HFFc6 (cell line): ENCODE data around the gene FGF12. TPM values are rescaled to one million over a fixed set of nuclear protein-coding genes. Genes with fewer than 3 reads are reported as not detected.

Experiments
- DNase-seq: peaks from one replicate; pipeline ENCODE4 v3.0.0-alpha.2; 2018
- H3K27ac Mint-ChIP-seq: 2 replicates; pipeline ENCODE4 v1.8.0; 2020; ENCODE audit warnings: mild to moderate bottlenecking, mixed read lengths
- H3K27me3 Mint-ChIP-seq: 2 replicates; pipeline ENCODE4 v1.8.0; 2021; ENCODE audit warnings: mild to moderate bottlenecking, moderate library complexity, mixed read lengths; ENCODE audit not compliant: insufficient read depth
- H3K36me3 Mint-ChIP-seq: 2 replicates; pipeline ENCODE4 v1.8.0; 2021; ENCODE audit warnings: low read depth, mixed read lengths
- H3K4me1 Mint-ChIP-seq: 2 replicates; pipeline ENCODE4 v1.8.0; 2020; ENCODE audit warnings: low read depth, mixed read lengths
- H3K4me3 Mint-ChIP-seq: 2 replicates; pipeline ENCODE4 v1.8.0; 2020; ENCODE audit warnings: mild to moderate bottlenecking, moderate library complexity, mixed read lengths
- H3K9me3 Mint-ChIP-seq: 2 replicates; pipeline ENCODE4 v1.8.0; 2020; ENCODE audit warnings: mild to moderate bottlenecking, mixed read lengths
- total RNA-seq, 6 experiments: library from RNA; stranded (reverse); fragmentation: NEBNext Ultra II Directional; extraction: Animal tissue kit (Norgen Biotek cat#: 25700); gene quantifications; 2 replicates in 1 of 6; 3 replicates in 5 of 6; pipeline ENCODE4 v1.2.3, GENCODE V29; 2021
- TF ChIP-seq, protein P1 (sequence below): fragments of 200-600 bp; sonication (generic); IDR thresholded peaks from 2 replicates; pipeline ENCODE4 v1.5.0; 2021; ENCODE audit warnings: antibody characterized with exemption, mild to moderate bottlenecking

Gene FGF12
- total RNA-seq, 6 experiments from 2014 or later, result not detected

- H3K27me3 Mint-ChIP-seq, result no peaks in the 10 kb centered on the region
- no peaks in the 10 kb centered on the region for H3K36me3 Mint-ChIP-seq
- DNase-seq, result no peak
- no peak overlapping the region for H3K4me3 Mint-ChIP-seq
- peaks cover 39% of the 10 kb centered on the region for H3K9me3 Mint-ChIP-seq
- TF ChIP-seq, protein P1, sequence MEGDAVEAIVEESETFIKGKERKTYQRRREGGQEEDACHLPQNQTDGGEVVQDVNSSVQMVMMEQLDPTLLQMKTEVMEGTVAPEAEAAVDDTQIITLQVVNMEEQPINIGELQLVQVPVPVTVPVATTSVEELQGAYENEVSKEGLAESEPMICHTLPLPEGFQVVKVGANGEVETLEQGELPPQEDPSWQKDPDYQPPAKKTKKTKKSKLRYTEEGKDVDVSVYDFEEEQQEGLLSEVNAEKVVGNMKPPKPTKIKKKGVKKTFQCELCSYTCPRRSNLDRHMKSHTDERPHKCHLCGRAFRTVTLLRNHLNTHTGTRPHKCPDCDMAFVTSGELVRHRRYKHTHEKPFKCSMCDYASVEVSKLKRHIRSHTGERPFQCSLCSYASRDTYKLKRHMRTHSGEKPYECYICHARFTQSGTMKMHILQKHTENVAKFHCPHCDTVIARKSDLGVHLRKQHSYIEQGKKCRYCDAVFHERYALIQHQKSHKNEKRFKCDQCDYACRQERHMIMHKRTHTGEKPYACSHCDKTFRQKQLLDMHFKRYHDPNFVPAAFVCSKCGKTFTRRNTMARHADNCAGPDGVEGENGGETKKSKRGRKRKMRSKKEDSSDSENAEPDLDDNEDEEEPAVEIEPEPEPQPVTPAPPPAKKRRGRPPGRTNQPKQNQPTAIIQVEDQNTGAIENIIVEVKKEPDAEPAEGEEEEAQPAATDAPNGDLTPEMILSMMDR, result no peak
- no peak overlapping the region for H3K27ac Mint-ChIP-seq
- no peaks in the 10 kb centered on the region for H3K4me1 Mint-ChIP-seq
Observed at GRCh38 chr3:192639987-192640386, 87.4 kb downstream of the FGF12 start.

- Mint-ChIP-seq H3K4me3 (no peak overlapping the region), H3K9me3 (peaks cover 38% of the 10 kb centered on the region), H3K27ac (no peak overlapping the region), H3K36me3 (no peaks in the 10 kb centered on the region), H3K4me1 (no peaks in the 10 kb centered on the region), H3K27me3 (no peaks in the 10 kb centered on the region; the same call in 1 of the 2 replicates)
- DNase-seq, result no peak
- TF ChIP-seq, protein P1, result no peak
Observed at GRCh38 chr3:192637803-192638202, 89.5 kb downstream of the FGF12 start.

GRCh38 chr3:192636517-192637444 is 90.6 kb downstream of the FGF12 start:
- peaks cover 36% of the 10 kb centered on the region for H3K9me3 Mint-ChIP-seq
- no peak overlapping the region for H3K4me3 Mint-ChIP-seq
- H3K27me3 Mint-ChIP-seq, result no peaks in the 10 kb centered on the region; the same call in 1 of the 2 replicates
- no peak overlapping the region for H3K27ac Mint-ChIP-seq
- no peaks in the 10 kb centered on the region for H3K36me3 Mint-ChIP-seq
- no peaks in the 10 kb centered on the region for H3K4me1 Mint-ChIP-seq
- DNase-seq, result no peak
- TF ChIP-seq, protein P1, result no peak

GRCh38 chr3:192629429-192629828 is 97.9 kb downstream of the FGF12 start:
- H3K27ac Mint-ChIP-seq, result no peak overlapping the region
- no peak for DNase-seq
- peaks cover 4% of the 10 kb centered on the region; the same call in 1 of the 2 replicates for H3K36me3 Mint-ChIP-seq
- no peaks in the 10 kb centered on the region for H3K4me1 Mint-ChIP-seq
- no peak overlapping the region for H3K4me3 Mint-ChIP-seq
- TF ChIP-seq, protein P1, result no peak
- peaks cover 42% of the 10 kb centered on the region for H3K9me3 Mint-ChIP-seq
- H3K27me3 Mint-ChIP-seq, result no peaks in the 10 kb centered on the region; the same call in 1 of the 2 replicates

- Mint-ChIP-seq H3K27me3 (no peaks in the 10 kb centered on the region), H3K36me3 (no peaks in the 10 kb centered on the region), H3K4me1 (no peaks in the 10 kb centered on the region), H3K9me3 (peaks cover 56% of the 10 kb centered on the region), H3K4me3 (no peak overlapping the region), H3K27ac (no peak overlapping the region)
- TF ChIP-seq, protein P1, result no peak
- DNase-seq, result no peak
Observed at GRCh38 chr3:192621909-192622308, 105.4 kb downstream of the FGF12 start.
